Adrenal gland (tissue), 12 donors: ENCODE results near the gene MBP. TPM values are rescaled to one million over a fixed set of nuclear protein-coding genes. Genes with fewer than 3 reads are reported as not detected.

ENCODE experiments used
- DNase-seq, 7 donors: peaks; one replicate each; pipeline ENCODE4 v3.0.0-alpha.2; 2019 to 2020
- H3K27ac ChIP-seq, 5 donors: fragments of 200-600 bp; sonication (generic) in 4 of 5; 1 replicate in 3 of 5; 2 replicates in 2 of 5; pipeline versions ENCODE4 v1.5.1 to v1.8.0; 2016 to 2020; ENCODE audit warnings: mild to moderate bottlenecking in 1 of 5
- H3K27me3 ChIP-seq: fragments of 200-600 bp; 2 replicates; pipeline ENCODE4 v1.8.0; 2021
- H3K36me3 ChIP-seq, 2 donors: fragments of 200-600 bp; replicated peaks in 1 of 2; 1 replicate in 1 of 2; 2 replicates in 1 of 2; pipeline versions ENCODE4 v1.5.1 to v1.8.0; 2018 to 2022
- H3K4me1 ChIP-seq, 2 donors: fragments of 200-600 bp; replicated peaks in 1 of 2; 1 replicate in 1 of 2; 2 replicates in 1 of 2; pipeline versions ENCODE4 v1.5.1 to v1.8.0; 2018 to 2021
- H3K4me3 ChIP-seq, 4 donors: fragments of 200-600 bp; sonication (generic) in 3 of 4; one replicate each; pipeline ENCODE4 v1.5.1; 2016 to 2018
- H3K9me3 ChIP-seq, 3 donors: fragments of 200-600 bp; sonication (generic) in 1 of 3; replicated peaks in 1 of 3; 1 replicate in 2 of 3; 2 replicates in 1 of 3; pipeline versions ENCODE4 v1.5.1 to v1.8.0; 2016 to 2021
- CTCF ChIP-seq, 6 experiments: fragments of 450-650 bp in 4 of 6; fragments of 200-600 bp in 2 of 6; sonication (generic) in 1 of 6; IDR thresholded peaks; 1 replicate in 5 of 6; 2 replicates in 1 of 6; pipeline versions ENCODE4 v1.5.1 to v1.8.0; 2016 to 2021; ENCODE audit warnings: antibody characterized with exemption in 6 of 6, mild to moderate bottlenecking in 2 of 6, moderate library complexity in 1 of 6
- POLR2A ChIP-seq, 2 donors: fragments of 450-650 bp; IDR thresholded peaks; one replicate each; pipeline ENCODE4 v1.6.1; 2017; ENCODE audit warnings: antibody characterized with exemption in 2 of 2, mild to moderate bottlenecking in 2 of 2, moderate library complexity in 1 of 2
- WGBS, 4 donors: extraction: QIAGEN DNeasy Blood & Tissue Kit in 2 of 4; methylation state at CpG; one replicate each; pipeline versions ENCODE4 v1.1.5 to v1.1.7; 2013 to 2017; 5-methylcytosine and 5-hydroxymethylcytosine counted together
- intact Hi-C, 2 donors: fragments of 100-400 bp; cut with DNase I; formaldehyde crosslinking; loops; one replicate each; pipeline versions ENCODE4 v1.14.1 to v1.15.0; 2022 to 2023
- polyA plus RNA-seq, 3 donors: library from polyadenylated mRNA; stranded (reverse); fragments of 200-250 nt in 2 of 3; fragments of 350-450 nt in 1 of 3; fragmentation: Illumina TruSeq in 1 of 3; extraction: RNeasy Lipid Tissue Mini Kit (QIAGEN cat#74804) in 1 of 3; gene quantifications; one replicate each; pipeline ENCODE4 v1.2.3, GENCODE V29; 2013 to 2014
- total RNA-seq, 9 donors: library from RNA; depleted of rRNA in 4 of 9; stranded (reverse); fragments of >200 nt in 4 of 9; fragments of 120-200 nt in 1 of 9; fragmentation: NEBNext Ultra II Directional in 1 of 9; extraction: Animal tissue kit (Norgen Biotek cat#: 25700) in 1 of 9; gene quantifications; one replicate each; pipeline versions ENCODE4 v1.1.0 to v1.2.4, GENCODE V29; 2013 to 2023
- donor health status: healthy with polysubstance abuse.
- donor health status: Bipolar disorder and iron deficiency.
- donor health status: DM: yes; HTN: yes; CAD: no.
- donor health status: DM: no; HTN: no; CAD: no.
- donor health status: DM: no; HTN: no; CAD: no.
- donor health status: DM: yes; HTN: yes; CAD: no.

The MBP gene
- total and polyA plus RNA-seq, 12 donors: 1.8 to 23.7 (median 13.7) TPM

GRCh38 chr18:77098538-77099174, 33.9 kb downstream of the MBP start:
- Histone ChIP-seq H3K4me3 (no peak overlapping the region), H3K36me3 (no peaks in the 10 kb centered on the region), H3K9me3 (no peaks in the 10 kb centered on the region), H3K4me1 (peaks cover 14 to 46% of the 10 kb centered on the region in 2 donors), H3K27ac (peak overlapping the region in 2 of 5 donors; percentile 13 to 23), H3K27me3 (no peaks in the 10 kb centered on the region)
- intact Hi-C loops: no loop called here
- no peak for TF ChIP-seq CTCF (IDR thresholded peaks at IDR 0.05)
- TF ChIP-seq POLR2A (IDR thresholded peaks at IDR 0.05): no peak
- DNase-seq: no peak
- WGBS, 4 donors: 33 to 45% (median 36%) methylated on average over 17 of the region's 17 CpGs

- no peak for DNase-seq
- Histone ChIP-seq H3K4me3 (no peak overlapping the region), H3K4me1 (peaks cover 14 to 40% of the 10 kb centered on the region in 2 donors), H3K36me3 (no peaks in the 10 kb centered on the region), H3K27ac (peak overlapping the region in 1 of 5 donors; percentile 23), H3K9me3 (no peaks in the 10 kb centered on the region), H3K27me3 (no peaks in the 10 kb centered on the region)
- 41 to 57% (median 43%) methylated on average over 2 of the region's 2 CpGs for WGBS, 4 donors
- intact Hi-C loops: no loop called here
- no peak for TF ChIP-seq CTCF (IDR thresholded peaks at IDR 0.05)
- no peak for TF ChIP-seq POLR2A (IDR thresholded peaks at IDR 0.05)
Measured at GRCh38 chr18:77098029-77098428, 34.6 kb downstream of the MBP start.

- Histone ChIP-seq H3K4me1 (peaks cover 12 to 33% of the 10 kb centered on the region in 2 donors), H3K27me3 (no peaks in the 10 kb centered on the region), H3K4me3 (no peak overlapping the region), H3K27ac (peak overlapping the region in 1 of 5 donors; percentile 14), H3K9me3 (no peaks in the 10 kb centered on the region), H3K36me3 (no peaks in the 10 kb centered on the region)
- intact Hi-C loops: no loop called here
- TF ChIP-seq CTCF (IDR thresholded peaks at IDR 0.05) (no peak), POLR2A (IDR thresholded peaks at IDR 0.05) (no peak)
- 47 to 57% (median 55%) methylated on average over 8 to 11 of the region's 11 CpGs for WGBS, 4 donors
- DNase-seq: no peak
Measured at GRCh38 chr18:77096936-77097886, 35.4 kb downstream of the MBP start.
